Neuronal stem cell (in vitro differentiated cells): Measurements from ENCODE around the gene BCL2L1.
"Not testable (repeated sequence)": the region's sequence is repeated elsewhere in the genome, so short reads cannot be mapped to it uniquely, and the experiment has no call there.

Experiments
- DNase-seq: peaks from one replicate; pipeline ENCODE4 v3.0.0-alpha.2; 2013; ENCODE audit warnings: low spot score
- H2AFZ ChIP-seq: one replicate; pipeline ENCODE4 v1.6.1; 2013; ENCODE audit warnings: mild to moderate bottlenecking, low read length, inconsistent platforms
- H2AK5ac ChIP-seq: 2 replicates; pipeline ENCODE4 v1.6.1; 2013; ENCODE audit warnings: low read depth, mild to moderate bottlenecking, inconsistent platforms, low read length, moderate library complexity, mixed read lengths
- H2BK120ac ChIP-seq: 2 replicates; pipeline ENCODE4 v1.6.1; 2013; ENCODE audit warnings: low read depth, mild to moderate bottlenecking, inconsistent platforms, low read length, moderate library complexity, mixed read lengths
- H2BK12ac ChIP-seq: one replicate; pipeline ENCODE4 v1.6.1; 2013; ENCODE audit warnings: low read length, inconsistent platforms
- H2BK15ac ChIP-seq: 2 replicates; pipeline ENCODE4 v1.6.1; 2013; ENCODE audit warnings: mild to moderate bottlenecking, low read length, inconsistent platforms, mixed read lengths
- H2BK5ac ChIP-seq: one replicate; pipeline ENCODE4 v1.6.1; 2013; ENCODE audit warnings: inconsistent platforms, mild to moderate bottlenecking, low read length, moderate library complexity
- H3K14ac ChIP-seq: one replicate; pipeline ENCODE4 v1.6.1; 2013; ENCODE audit warnings: low read length, inconsistent platforms
- H3K18ac ChIP-seq: 2 replicates; pipeline ENCODE4 v1.6.1; 2013; ENCODE audit warnings: low read length, inconsistent platforms
- H3K23ac ChIP-seq: 2 replicates; pipeline ENCODE4 v1.6.1; 2013; ENCODE audit warnings: low read depth, mild to moderate bottlenecking, mixed read lengths, low read length, inconsistent platforms; ENCODE audit not compliant: poor library complexity
- H3K27ac ChIP-seq: replicated peaks from 3 replicates; pipeline ENCODE4 v1.5.1; 2013; ENCODE audit warnings: low read length, inconsistent platforms
- H3K27me3 ChIP-seq, 3 experiments: 2 replicates each; pipeline ENCODE4 v1.6.1; 2013; ENCODE audit warnings: low read length in 3 of 3, mild to moderate bottlenecking in 2 of 3, inconsistent platforms in 1 of 3, low read depth in 1 of 3, mixed read lengths in 1 of 3, moderate library complexity in 1 of 3; ENCODE audit not compliant: control insufficient read depth in 3 of 3, insufficient read depth in 3 of 3
- H3K36me3 ChIP-seq, 2 donors: replicated peaks in 1 of 2; 2 replicates each; pipeline ENCODE4 v1.6.1; 2013; ENCODE audit warnings: low read length in 2 of 2; ENCODE audit not compliant: control insufficient read depth in 2 of 2, insufficient read depth in 2 of 2
- H3K4ac ChIP-seq: 2 replicates; pipeline ENCODE4 v1.6.1; 2013; ENCODE audit warnings: inconsistent platforms, mild to moderate bottlenecking, low read length, moderate library complexity
- H3K4me1 ChIP-seq, 2 donors: 1 replicate in 1 of 2; 2 replicates in 1 of 2; pipeline ENCODE4 v1.6.1; 2013; ENCODE audit warnings: low read length in 2 of 2, low read depth in 1 of 2; ENCODE audit not compliant: control insufficient read depth in 2 of 2, insufficient read depth in 1 of 2
- H3K4me2 ChIP-seq: one replicate; pipeline ENCODE4 v1.6.1; 2013; ENCODE audit warnings: mild to moderate bottlenecking, low read length, inconsistent platforms; ENCODE audit not compliant: insufficient read depth, poor library complexity, severe bottlenecking
- H3K4me3 ChIP-seq, 2 donors: 2 replicates each; pipeline ENCODE4 v1.5.1; 2013; ENCODE audit warnings: low read length in 2 of 2, mild to moderate bottlenecking in 2 of 2, inconsistent platforms in 1 of 2, moderate library complexity in 1 of 2
- H3K79me1 ChIP-seq: one replicate; pipeline ENCODE4 v1.6.1; 2013; ENCODE audit warnings: low read depth, mild to moderate bottlenecking, inconsistent platforms, low read length, moderate library complexity
- H3K9ac ChIP-seq: one replicate; pipeline ENCODE4 v1.6.1; 2013; ENCODE audit warnings: mild to moderate bottlenecking, low read depth, low read length, inconsistent platforms; ENCODE audit not compliant: poor library complexity
- H3K9me3 ChIP-seq, 2 donors: replicated peaks in 1 of 2; 2 replicates each; pipeline versions ENCODE3 to v1.6.1; 2013; ENCODE audit warnings: low read length in 2 of 2, mild to moderate bottlenecking in 2 of 2, inconsistent platforms in 1 of 2, low read depth in 1 of 2, mixed read lengths in 1 of 2, moderate library complexity in 1 of 2; ENCODE audit not compliant: control insufficient read depth in 2 of 2, insufficient read depth in 1 of 2
- H4K8ac ChIP-seq: one replicate; pipeline ENCODE4 v1.6.1; 2013; ENCODE audit warnings: low read depth, mild to moderate bottlenecking, inconsistent platforms, low read length, moderate library complexity
- H4K91ac ChIP-seq: one replicate; pipeline ENCODE4 v1.6.1; 2013; ENCODE audit warnings: low read length, low read depth, mild to moderate bottlenecking, inconsistent platforms; ENCODE audit not compliant: poor library complexity
- WGBS, 2 donors: extraction: QIAGEN DNeasy Blood & Tissue Kit; methylation state at CpG; one replicate each; pipeline ENCODE4 v1.1.7; 2013; ENCODE audit warnings: missing lambda C conversion rate in 2 of 2, mixed read lengths in 1 of 2; ENCODE audit not compliant: insufficient read length in 2 of 2, insufficient replicate concordance in 1 of 2; ENCODE audit errors: extremely low coverage in 2 of 2; 5-methylcytosine and 5-hydroxymethylcytosine counted together

BCL2L1 gene

DNA sequence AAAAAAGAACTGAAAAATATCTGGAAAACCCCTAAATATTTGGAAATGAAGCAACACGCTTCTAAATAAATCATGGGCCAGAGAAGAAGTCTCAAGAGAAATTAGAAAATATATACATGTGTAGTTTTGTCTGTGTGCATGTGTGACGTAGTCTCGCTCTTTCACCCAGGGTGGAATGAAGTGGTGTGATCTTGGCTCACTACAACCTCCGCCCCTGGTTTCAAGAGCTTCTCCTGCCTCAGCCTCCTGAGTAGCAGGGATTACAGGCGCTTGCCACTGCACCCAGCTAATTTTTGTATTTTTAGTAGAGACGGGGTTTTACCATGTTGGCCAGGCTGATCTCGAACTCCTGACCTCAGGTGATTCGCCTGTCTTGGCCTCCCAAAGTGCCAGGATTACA, 96.1 kb downstream of the BCL2L1 start:
- not testable (repeated sequence) for H2BK15ac ChIP-seq, H3K14ac ChIP-seq, H3K4me2 ChIP-seq, H2AK5ac ChIP-seq, H2BK12ac ChIP-seq, H3K4me3 ChIP-seq, H2BK120ac ChIP-seq, H3K27ac ChIP-seq, H3K18ac ChIP-seq, H3K23ac ChIP-seq, H3K79me1 ChIP-seq, DNase-seq, H4K91ac ChIP-seq, H3K9ac ChIP-seq, H3K4ac ChIP-seq, H3K27me3 ChIP-seq, H4K8ac ChIP-seq, H3K4me1 ChIP-seq, H3K36me3 ChIP-seq, H2AFZ ChIP-seq, H3K9me3 ChIP-seq, H2BK5ac ChIP-seq
- WGBS, 2 donors, result no CpG with 5 or more reads among the region's 8 CpGs

DNA sequence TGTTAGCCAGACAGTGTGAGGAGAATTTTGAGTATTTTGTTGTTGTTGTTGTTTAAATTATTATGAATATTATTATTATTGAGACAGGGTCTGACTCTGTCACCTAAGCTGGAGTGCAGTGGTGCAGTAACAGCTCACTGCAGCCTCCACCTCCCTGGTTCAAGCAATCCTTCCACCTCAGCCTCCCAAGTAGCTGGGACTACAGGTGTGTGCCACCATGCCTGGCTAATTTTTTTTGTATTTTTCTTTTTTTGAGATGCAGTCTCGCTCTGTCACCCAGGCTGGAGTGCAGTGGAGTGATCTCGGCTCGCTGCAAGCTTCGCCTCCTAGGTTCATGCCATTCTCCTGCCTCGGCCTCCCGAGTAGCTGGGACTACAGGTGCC, 99.6 kb downstream of the BCL2L1 start:
- H2BK15ac ChIP-seq, H2BK5ac ChIP-seq, H4K91ac ChIP-seq, H2AFZ ChIP-seq, H3K79me1 ChIP-seq, H2AK5ac ChIP-seq, H3K4ac ChIP-seq, H3K14ac ChIP-seq, H2BK120ac ChIP-seq, H3K9ac ChIP-seq, H3K36me3 ChIP-seq, DNase-seq, H3K27ac ChIP-seq, H3K18ac ChIP-seq, H3K4me3 ChIP-seq, H3K27me3 ChIP-seq, H4K8ac ChIP-seq, H2BK12ac ChIP-seq, H3K9me3 ChIP-seq, H3K4me1 ChIP-seq, H3K23ac ChIP-seq, H3K4me2 ChIP-seq: not testable (repeated sequence)
- no CpG with 5 or more reads among the region's 6 CpGs for WGBS, 2 donors

DNA sequence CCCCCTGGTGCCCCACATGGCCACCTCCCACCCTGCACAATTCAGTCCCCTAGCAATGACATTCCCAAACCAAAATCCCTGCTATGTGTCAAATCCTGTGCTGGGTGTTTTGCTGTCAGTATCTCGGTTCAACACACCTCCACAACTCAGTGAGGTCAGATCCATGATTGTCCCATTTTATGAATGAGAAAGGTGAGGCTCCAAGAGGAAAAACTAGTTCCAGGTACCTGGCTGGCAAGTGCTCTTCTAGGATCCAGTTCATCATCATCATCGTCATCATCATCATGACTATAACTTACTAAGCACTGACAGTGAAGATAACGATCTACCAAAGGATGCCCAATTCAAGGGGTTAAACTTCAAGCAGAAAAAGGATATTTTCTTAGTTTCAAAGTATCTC, 102.4 kb downstream of the BCL2L1 start:
- DNase-seq, result no peak
- Histone ChIP-seq H3K4me3 (no peak overlapping the region), H3K4me2 (no peak overlapping the region), H3K14ac (no peak overlapping the region), H3K4ac (no peak overlapping the region), H2BK120ac (no peak overlapping the region), H2BK15ac (no peak overlapping the region), H4K8ac (no peak overlapping the region), H3K79me1 (no peaks in the 10 kb centered on the region), H3K18ac (no peak overlapping the region), H2BK12ac (no peak overlapping the region), H3K36me3 (no peaks in the 10 kb centered on the region), H2BK5ac (no peak overlapping the region), H3K9ac (no peak overlapping the region), H4K91ac (no peak overlapping the region), H3K27ac (no peak overlapping the region), H2AK5ac (no peak overlapping the region), H3K27me3 (no peaks in the 10 kb centered on the region), H2AFZ (no peak overlapping the region), H3K9me3 (no peaks in the 10 kb centered on the region), H3K4me1 (no peaks in the 10 kb centered on the region), H3K23ac (no peak overlapping the region)
- no CpG with 5 or more reads among the region's 3 CpGs for WGBS, 2 donors

DNA sequence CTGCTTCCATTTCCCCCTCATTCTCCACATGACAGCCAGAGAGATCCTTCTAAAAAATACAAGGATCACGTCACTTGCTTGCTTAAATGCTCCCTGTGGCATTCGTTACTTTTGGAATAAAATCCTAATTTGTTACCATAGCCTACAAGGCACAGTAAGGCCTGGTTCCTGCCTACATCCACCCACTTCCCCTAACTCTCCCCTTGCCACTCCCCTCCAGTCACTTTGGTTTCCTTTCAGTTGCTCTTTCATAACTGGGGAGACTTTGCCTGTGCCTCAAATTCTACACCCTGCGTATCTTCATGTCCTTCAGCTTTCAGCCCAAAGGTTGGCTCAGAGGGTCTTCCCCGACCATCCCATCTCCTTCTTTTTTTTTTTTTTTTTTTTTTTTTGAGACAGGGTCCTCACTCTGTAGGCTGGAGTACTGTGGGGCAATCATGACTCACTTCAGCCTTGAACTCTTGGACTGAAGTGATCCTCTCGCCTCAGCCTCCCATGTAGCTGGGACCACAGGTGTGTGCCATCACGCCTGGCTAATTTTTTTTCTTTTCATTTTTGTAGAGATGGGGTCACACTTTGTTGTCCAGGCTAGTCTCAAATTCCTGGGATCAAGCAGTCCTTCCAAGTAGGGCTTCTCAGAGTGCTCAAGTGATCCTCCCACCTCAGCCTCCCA, 105.1 kb downstream of the BCL2L1 start:
- no peak overlapping the region for H2BK15ac ChIP-seq
- no peaks in the 10 kb centered on the region for H3K9me3 ChIP-seq
- no peaks in the 10 kb centered on the region for H3K36me3 ChIP-seq
- no peak overlapping the region for H3K9ac ChIP-seq
- no peak overlapping the region for H3K4ac ChIP-seq
- no peak overlapping the region for H2AFZ ChIP-seq
- no peak overlapping the region for H2BK12ac ChIP-seq
- no peaks in the 10 kb centered on the region for H3K4me1 ChIP-seq
- no peak overlapping the region for H4K91ac ChIP-seq
- no peak overlapping the region for H3K14ac ChIP-seq
- no peak overlapping the region for H4K8ac ChIP-seq
- H3K4me2 ChIP-seq, result no peak overlapping the region
- H2AK5ac ChIP-seq, result no peak overlapping the region
- H3K4me3 ChIP-seq, result no peak overlapping the region
- no peaks in the 10 kb centered on the region for H3K79me1 ChIP-seq
- no CpG with 5 or more reads among the region's 6 CpGs for WGBS, 2 donors
- H3K23ac ChIP-seq, result no peak overlapping the region
- no peak overlapping the region for H3K27ac ChIP-seq
- no peaks in the 10 kb centered on the region for H3K27me3 ChIP-seq
- no peak overlapping the region for H2BK5ac ChIP-seq
- DNase-seq, result no peak
- no peak overlapping the region for H2BK120ac ChIP-seq
- H3K18ac ChIP-seq, result no peak overlapping the region
